Measurements from ENCODE around the gene CAMTA1.

Gene CAMTA1

GRCh38 chr1:7558921-7559869, 773.9 kb downstream of the CAMTA1 start:
- DNase-seq = no peak

- DNase-seq = no peak
These were observed 774.9 kb downstream of the CAMTA1 start for GRCh38 chr1:7560128-7560527.

GRCh38 chr1:7560601-7561181, 775.4 kb downstream of the CAMTA1 start:
- no peak for DNase-seq

- DNase-seq = no peak
These were observed 776.2 kb downstream of the CAMTA1 start for GRCh38 chr1:7561331-7561921.

- DNase-seq = no peak
These were observed 776.9 kb downstream of the CAMTA1 start for GRCh38 chr1:7561936-7562728.

GRCh38 chr1:7562729-7563605, 777.7 kb downstream of the CAMTA1 start:
- DNase-seq = no peak

GRCh38 chr1:7564137-7564536, 778.9 kb downstream of the CAMTA1 start:
- no peak for DNase-seq

GRCh38 chr1:7565099-7565750, 780.0 kb downstream of the CAMTA1 start:
- DNase-seq = no peak

- no peak for DNase-seq
These were observed 781.4 kb downstream of the CAMTA1 start for GRCh38 chr1:7566417-7567375.

GRCh38 chr1:7567376-7567775, 782.1 kb downstream of the CAMTA1 start:
- DNase-seq = no peak

GRCh38 chr1:7568053-7568452, 782.8 kb downstream of the CAMTA1 start:
- no peak for DNase-seq

GRCh38 chr1:7568901-7569524, 783.8 kb downstream of the CAMTA1 start:
- no peak for DNase-seq

GRCh38 chr1:7570311-7570710, 785.1 kb downstream of the CAMTA1 start:
- no peak for DNase-seq

GRCh38 chr1:7572654-7573152, 787.4 kb downstream of the CAMTA1 start:
- DNase-seq = no peak

- no peak for DNase-seq
These were observed 788.2 kb downstream of the CAMTA1 start for GRCh38 chr1:7573481-7573880.

GRCh38 chr1:7574121-7575040, 789.1 kb downstream of the CAMTA1 start:
- DNase-seq = no peak

GRCh38 chr1:7575041-7575400, 789.8 kb downstream of the CAMTA1 start:
- no peak for DNase-seq

GRCh38 chr1:7576946-7577657, 791.8 kb downstream of the CAMTA1 start:
- DNase-seq = no peak

Data from 8988T (cell line).